ENCODE results near the gene IFNA6. TPM values are rescaled to one million over a fixed set of nuclear protein-coding genes. Genes with fewer than 3 reads are reported as not detected.
"Not testable (repeated sequence)": the region's sequence is repeated elsewhere in the genome, so short reads cannot be mapped to it uniquely, and the experiment has no call there.

IFNA6 gene
- total RNA-seq, 1 experiment from 2014 or later, result not detected

GRCh38 chr9:21383627-21384026 lies 32.9 kb upstream of the IFNA6 start:
- POLR2A ChIA-PET, result no interaction called here
- H3K4me3 ChIP-seq (ENCODE audit: low read depth in 2 of 2, low read length in 2 of 2), result no peak overlapping the region
- intact Hi-C loops (cut with micrococcal nuclease; ENCODE audit: unreplicated experiment) (no loop called here), in situ Hi-C loops (cut with HindIII; ENCODE audit: low pct_unique_long_range_greater_than_20kb, low sequenced_read_pairs) (no loop called here)
- H3K36me3 ChIP-seq (ENCODE audit: control insufficient read depth, insufficient read depth, low read length), result no peaks in the 10 kb centered on the region
- no peak for TF ChIP-seq REST (IDR thresholded peaks at IDR 0.05; ENCODE audit: insufficient read depth in 1 of 2, low read depth in 2 of 2, low read length in 1 of 2)
- no peak for TF ChIP-seq POLR2AphosphoS5 (IDR thresholded peaks at IDR 0.05; ENCODE audit: low read depth, low read length)
- TF ChIP-seq SIN3A (IDR thresholded peaks at IDR 0.05; ENCODE audit: borderline replicate concordance, insufficient read depth, low read depth, low read length), result no peak
- TF ChIP-seq CTCF (IDR thresholded peaks at IDR 0.05), result no peak
- TF ChIP-seq TCF7L2 (IDR thresholded peaks at IDR 0.05; ENCODE audit: low read depth, low read length), result no peak
- no peak overlapping the region for H3K27ac ChIP-seq (ENCODE audit: low read length)
- DNase-seq (ENCODE audit: low read depth, low spot score) (no peak), ATAC-seq (no peak)
- CTCF ChIA-PET, result no interaction called here
- no peaks in the 10 kb centered on the region for H3K4me1 ChIP-seq (ENCODE audit: control insufficient read depth, insufficient read depth, low read length)
- H3K27me3 ChIP-seq (ENCODE audit: control insufficient read depth, insufficient read depth, low read length), result no peaks in the 10 kb centered on the region
- BruUV-seq (replicated peaks), result no TSS peak
- H3K9me3 ChIP-seq (ENCODE audit: control insufficient read depth, insufficient read depth, low read depth, low read length), result no peaks in the 10 kb centered on the region

GRCh38 chr9:21381448-21382339 lies 31.0 kb upstream of the IFNA6 start:
- BruUV-seq (replicated peaks), result no TSS peak
- no peak overlapping the region for H3K27ac ChIP-seq (ENCODE audit: low read length)
- H3K4me3 ChIP-seq (ENCODE audit: low read depth in 2 of 2, low read length in 2 of 2), result no peak overlapping the region
- DNase-seq (ENCODE audit: low read depth, low spot score) (no peak), ATAC-seq (peak; percentile 30)
- TF ChIP-seq CTCF (IDR thresholded peaks at IDR 0.05), result no peak
- TF ChIP-seq REST (IDR thresholded peaks at IDR 0.05; ENCODE audit: insufficient read depth in 1 of 2, low read depth in 2 of 2, low read length in 1 of 2), result no peak
- no peak for TF ChIP-seq TCF7L2 (IDR thresholded peaks at IDR 0.05; ENCODE audit: low read depth, low read length)
- H3K4me1 ChIP-seq (ENCODE audit: control insufficient read depth, insufficient read depth, low read length), result no peaks in the 10 kb centered on the region
- H3K9me3 ChIP-seq (ENCODE audit: control insufficient read depth, insufficient read depth, low read depth, low read length), result no peaks in the 10 kb centered on the region
- ChIA-PET POLR2A (no interaction called here), CTCF (no interaction called here)
- intact Hi-C loops (cut with micrococcal nuclease; ENCODE audit: unreplicated experiment) (no loop called here), in situ Hi-C loops (cut with HindIII; ENCODE audit: low pct_unique_long_range_greater_than_20kb, low sequenced_read_pairs) (no loop called here)
- no peaks in the 10 kb centered on the region for H3K36me3 ChIP-seq (ENCODE audit: control insufficient read depth, insufficient read depth, low read length)
- H3K27me3 ChIP-seq (ENCODE audit: control insufficient read depth, insufficient read depth, low read length), result no peaks in the 10 kb centered on the region

GRCh38 chr9:21371467-21371866 lies 20.8 kb upstream of the IFNA6 start:
- H3K4me3 ChIP-seq (ENCODE audit: low read depth in 2 of 2, low read length in 2 of 2); POLR2A ChIA-PET; H3K4me1 ChIP-seq (ENCODE audit: control insufficient read depth, insufficient read depth, low read length); H3K9me3 ChIP-seq (ENCODE audit: control insufficient read depth, insufficient read depth, low read depth, low read length); ATAC-seq; DNase-seq (ENCODE audit: low read depth, low spot score); intact Hi-C loops (cut with micrococcal nuclease; ENCODE audit: unreplicated experiment); BruUV-seq (replicated peaks); H3K36me3 ChIP-seq (ENCODE audit: control insufficient read depth, insufficient read depth, low read length); H3K27ac ChIP-seq (ENCODE audit: low read length); in situ Hi-C loops (cut with HindIII; ENCODE audit: low pct_unique_long_range_greater_than_20kb, low sequenced_read_pairs); H3K27me3 ChIP-seq (ENCODE audit: control insufficient read depth, insufficient read depth, low read length): not testable (repeated sequence)
- CTCF ChIA-PET, result interaction anchor here (0.6 kb wide), 1 partner anchor 108 kb away, joined by 3 read pairs; no protein-coding TSS in a partner anchor

Measured in Panc1 (cell line).